Right kidney (tissue), 9 donors: ENCODE data around the gene TSPAN5.
"Not testable (repeated sequence)": the region's sequence is repeated elsewhere in the genome, so short reads cannot be mapped to it uniquely, and the experiment has no call there.

Experiments used
- DNase-seq: peaks from one replicate; pipeline ENCODE4 v3.0.0-alpha.2; 2016
- long read RNA-seq, 8 donors: transcript quantifications; one replicate each; lab custom pipeline, GENCODE V29; 2026

TSPAN5 gene
- long read RNA-seq, donor 1, transcript TSPAN5-201 (8 exons, 3,365 nt), result major isoform, 8 of 15 reads
- long read RNA-seq, donor 1, partial matches to known transcripts, result 7 of 15 reads
- long read RNA-seq, donor 1, other reads (novel, unspliced or antisense), result 0 of 15 reads
- long read RNA-seq, donor 2, partial matches to known transcripts, result 6 of 9 reads
- long read RNA-seq, donor 2, other reads (novel, unspliced or antisense), result 0 of 9 reads
- long read RNA-seq, donor 3, partial matches to known transcripts, result 0 of 4 reads
- long read RNA-seq, donor 3, other reads (novel, unspliced or antisense), result 0 of 4 reads
- long read RNA-seq, donor 4, full-length matches to known transcripts, result 8 of 8 reads
- long read RNA-seq, donor 4, partial matches to known transcripts, result 0 of 8 reads
- long read RNA-seq, donor 4, other reads (novel, unspliced or antisense), result 0 of 8 reads
- long read RNA-seq, donor 5, full-length matches to known transcripts, result 8 of 8 reads
- long read RNA-seq, donor 5, partial matches to known transcripts, result 0 of 8 reads
- long read RNA-seq, donor 5, other reads (novel, unspliced or antisense), result 0 of 8 reads
- long read RNA-seq, donor 6, full-length matches to known transcripts, result 5 of 5 reads
- long read RNA-seq, donor 6, partial matches to known transcripts, result 0 of 5 reads
- long read RNA-seq, donor 6, other reads (novel, unspliced or antisense), result 0 of 5 reads
- long read RNA-seq, donor 7, full-length matches to known transcripts, result 13 of 28 reads
- long read RNA-seq, donor 7, partial matches to known transcripts, result 15 of 28 reads
- long read RNA-seq, donor 7, other reads (novel, unspliced or antisense), result 0 of 28 reads
- long read RNA-seq, donor 8, transcript TSPAN5-201 (8 exons, 3,365 nt), result major isoform, 6 of 13 reads
- long read RNA-seq, donor 8, partial matches to known transcripts, result 5 of 13 reads
- long read RNA-seq, donor 8, other reads (novel, unspliced or antisense), result 0 of 13 reads

- peak; percentile 93 for DNase-seq
Observed at GRCh38 chr4:98658287-98659105, at the start of gene TSPAN5. TSPAN5 (minus strand) TSS chr4:98658611.

DNA sequence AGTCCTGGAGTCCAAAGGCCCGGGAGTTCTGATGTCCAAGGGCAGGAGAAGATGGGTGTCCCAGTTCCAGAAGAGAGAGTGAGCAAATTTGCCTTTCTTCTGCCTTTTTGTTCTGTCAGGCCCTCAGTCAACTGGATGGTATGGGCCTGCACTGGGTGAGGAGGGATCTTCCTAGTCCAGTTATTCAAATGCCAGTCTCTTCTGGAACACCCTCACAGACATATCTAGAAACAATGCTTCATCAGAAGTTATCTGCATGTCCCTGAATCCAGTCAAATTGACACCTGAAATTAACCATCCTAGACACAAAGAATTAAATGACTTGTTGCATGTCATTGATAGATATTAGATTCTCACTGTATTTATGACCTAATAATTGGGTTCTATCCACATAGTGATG lies 48.5 kb upstream of the TSPAN5 start:
- no peak for DNase-seq

DNA sequence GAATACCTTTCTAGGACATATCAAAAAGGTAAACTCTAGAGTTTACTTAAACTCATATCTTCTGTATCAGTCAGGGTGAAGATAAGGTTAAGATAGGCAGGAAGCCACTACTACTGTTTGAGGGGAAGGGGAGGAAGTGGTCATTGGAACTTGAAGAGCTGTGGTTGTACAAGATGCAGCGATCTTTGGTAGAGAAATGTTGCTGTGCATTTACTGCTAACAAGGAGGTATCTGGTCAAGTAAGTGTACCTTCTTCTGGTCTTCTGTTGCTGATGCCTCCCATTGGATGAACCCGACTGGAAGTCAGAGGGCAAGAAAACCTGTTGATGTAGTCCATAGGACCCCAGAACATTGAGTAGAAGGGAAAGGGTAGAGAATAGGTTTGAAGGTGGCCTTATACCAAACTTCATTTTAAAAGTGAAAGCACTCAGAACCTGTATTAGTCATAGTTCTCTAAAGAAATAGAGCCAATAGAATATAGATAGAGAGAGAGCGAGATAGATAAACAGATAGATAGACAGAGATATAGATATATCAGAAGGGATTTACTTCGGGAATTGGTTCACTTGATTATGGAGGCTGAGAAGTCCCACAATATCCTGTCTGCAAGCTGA lies 47.9 kb upstream of the TSPAN5 start:
- no peak for DNase-seq

GRCh38 chr4:98705586-98705985 lies 47.2 kb upstream of the TSPAN5 start:
- not testable (repeated sequence) for DNase-seq

DNA sequence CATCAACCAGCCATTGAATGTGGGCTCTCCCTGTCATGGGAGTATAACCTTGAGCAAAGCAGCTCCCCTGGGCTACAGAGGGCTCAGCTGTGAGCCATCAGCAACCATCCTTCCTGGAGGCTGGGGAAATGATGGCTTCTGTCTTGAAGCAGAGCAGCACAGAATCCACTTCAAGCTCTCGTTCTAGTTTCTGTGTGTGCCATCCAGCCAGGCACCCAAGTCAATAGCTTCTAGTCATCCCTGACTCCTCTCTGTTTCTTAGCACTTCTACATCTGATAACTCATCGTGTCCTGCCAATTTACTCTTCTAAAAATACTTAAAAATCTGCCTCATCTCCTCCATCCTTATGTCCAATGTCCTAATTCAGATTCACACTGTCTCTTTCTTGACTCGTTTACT lies 42.2 kb upstream of the TSPAN5 start:
- DNase-seq, result no peak

- no peak for DNase-seq
Observed at GRCh38 chr4:98694076-98694475, 35.7 kb upstream of the TSPAN5 start.

DNA sequence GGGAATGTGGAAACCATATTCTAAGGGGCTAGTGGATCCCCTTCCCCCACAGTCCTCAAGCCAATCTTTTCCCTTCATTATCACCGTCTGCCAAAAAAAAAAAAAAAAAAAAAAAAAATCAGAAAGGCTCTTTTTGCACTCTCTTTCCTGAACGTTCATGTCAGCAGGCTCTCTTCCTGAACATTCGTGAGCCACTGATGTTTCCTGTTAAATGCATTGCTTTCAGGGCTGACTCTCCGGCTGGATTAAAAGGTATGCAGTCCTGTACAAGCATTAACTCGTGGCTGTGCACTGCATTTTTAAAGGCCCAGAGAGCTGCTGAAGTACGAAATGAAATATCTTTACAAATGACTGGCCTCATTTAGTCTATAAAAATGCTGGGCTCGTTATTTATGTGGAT lies 34.0 kb upstream of the TSPAN5 start:
- DNase-seq, result no peak

DNA sequence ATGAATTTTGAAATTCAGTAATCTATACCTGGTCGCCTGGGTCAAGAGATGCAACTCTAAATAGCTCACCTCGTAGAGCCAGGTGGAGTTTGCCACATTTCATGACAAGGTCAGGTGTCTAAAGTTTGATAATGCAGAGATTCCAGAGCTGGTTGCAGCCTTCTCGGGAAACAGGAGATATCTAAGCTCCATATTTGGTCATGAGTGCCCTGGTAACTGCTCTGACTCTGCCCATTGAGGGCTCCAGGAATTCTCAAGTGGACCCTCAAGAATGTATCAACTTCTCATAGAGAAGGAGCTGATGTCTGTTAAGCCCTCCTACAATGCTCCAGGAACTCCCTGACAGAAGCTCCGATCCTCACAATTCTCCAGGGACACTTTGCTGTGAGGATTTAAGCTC lies 33.2 kb upstream of the TSPAN5 start:
- no peak for DNase-seq

- DNase-seq, result no peak
Observed at GRCh38 chr4:98689507-98690174, 31.2 kb upstream of the TSPAN5 start.

DNA sequence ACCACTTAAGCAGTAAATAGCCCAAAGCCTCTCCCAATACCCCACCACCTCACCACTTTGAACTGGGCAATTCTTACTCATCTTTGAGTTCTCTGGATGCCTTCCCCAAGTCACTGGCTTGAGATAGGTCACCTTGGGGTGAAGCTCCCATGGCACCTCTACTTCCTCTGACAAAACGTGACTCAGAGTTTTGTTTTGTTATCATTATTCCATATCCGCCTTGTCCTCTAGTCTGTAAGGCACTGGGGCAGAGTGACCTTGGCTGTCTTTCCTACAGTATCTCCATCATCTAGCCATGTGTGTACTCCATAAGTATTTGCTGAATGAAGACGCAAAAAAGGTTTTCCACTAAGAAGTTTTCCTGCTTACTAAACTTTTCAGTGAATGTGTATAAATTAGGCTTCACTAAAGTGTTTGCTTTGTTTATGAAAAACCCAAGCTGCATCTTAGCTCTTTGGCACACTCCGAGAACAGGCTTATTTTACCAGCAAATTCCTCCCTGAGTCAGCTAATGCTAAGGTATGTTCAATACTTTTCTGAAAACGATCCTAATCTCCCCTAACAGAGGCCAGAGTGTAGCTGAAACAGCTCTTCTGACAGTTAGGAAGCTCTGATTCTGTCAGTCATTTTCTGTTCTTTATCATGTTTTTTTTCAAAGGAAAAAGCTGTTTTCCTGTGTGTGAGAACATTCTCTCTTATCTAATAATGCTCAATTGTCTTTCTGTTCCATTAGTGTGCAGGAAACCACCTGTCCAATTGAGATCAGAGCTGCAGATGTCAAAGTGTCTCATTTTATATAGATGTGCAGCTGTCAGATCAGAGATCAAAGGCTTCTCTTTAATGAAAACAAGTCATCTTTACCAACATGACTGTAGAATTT lies 30.2 kb upstream of the TSPAN5 start:
- no peak for DNase-seq

DNA sequence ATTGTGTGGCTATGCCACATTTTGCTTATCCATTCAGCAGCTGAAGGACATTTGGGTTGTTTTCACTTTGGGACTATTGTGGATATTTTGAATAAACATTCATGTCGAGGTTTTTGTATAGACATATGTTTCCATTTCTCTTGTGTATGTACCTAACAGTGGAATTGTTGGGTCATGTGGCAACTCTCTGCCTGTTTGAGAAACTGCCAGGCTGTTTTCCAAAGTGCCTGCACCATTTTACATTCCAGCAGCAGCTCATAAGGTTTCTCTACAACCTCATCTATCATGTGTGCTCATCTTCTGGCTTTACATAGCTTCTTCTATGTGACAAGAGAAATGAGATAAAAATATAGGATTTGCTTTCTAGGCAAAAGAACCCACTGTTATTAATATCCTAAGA lies 29.5 kb upstream of the TSPAN5 start:
- DNase-seq, result no peak

- DNase-seq, result no peak
Observed at GRCh38 chr4:98686847-98687246, 28.4 kb upstream of the TSPAN5 start.

- no peak for DNase-seq
Observed at GRCh38 chr4:98686043-98686707, 27.8 kb upstream of the TSPAN5 start.

DNA sequence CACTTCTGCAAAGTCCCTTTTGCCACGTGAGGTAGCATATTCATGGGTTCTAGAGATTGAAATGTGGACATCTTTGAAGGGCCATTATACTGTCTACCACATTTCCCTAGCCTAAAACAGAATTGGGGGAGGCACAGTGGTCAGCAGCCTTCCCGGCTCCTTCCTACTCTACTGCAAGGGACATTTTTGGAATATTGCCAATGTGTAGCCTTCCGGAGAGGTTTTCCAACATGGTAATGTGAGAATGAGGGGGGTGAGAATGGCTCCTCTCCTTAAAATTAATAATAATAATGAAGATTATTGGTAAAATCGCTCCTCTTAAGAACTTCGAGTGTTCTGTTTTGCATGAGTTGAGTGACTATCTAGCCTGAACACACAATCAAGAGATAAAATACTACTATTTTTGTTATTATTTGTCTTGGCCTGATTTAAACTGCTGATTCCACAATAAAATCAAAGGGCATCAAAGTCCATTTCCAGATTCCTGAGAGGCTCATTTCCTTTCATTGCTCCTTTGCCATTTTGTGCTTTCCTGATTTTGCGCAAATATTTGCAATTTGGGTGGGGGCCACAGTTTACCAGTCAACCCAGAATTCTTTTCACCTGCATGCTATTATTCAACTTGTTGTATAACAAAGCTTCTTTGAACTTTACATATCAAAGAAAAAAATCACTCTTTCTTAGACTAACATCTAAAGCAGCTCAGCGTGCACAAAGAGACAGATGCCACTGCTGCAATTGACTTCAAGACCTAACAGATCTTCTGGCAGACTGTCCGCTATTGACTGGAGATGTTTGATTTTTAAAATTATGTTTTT lies 27.0 kb upstream of the TSPAN5 start:
- DNase-seq, result no peak

DNA sequence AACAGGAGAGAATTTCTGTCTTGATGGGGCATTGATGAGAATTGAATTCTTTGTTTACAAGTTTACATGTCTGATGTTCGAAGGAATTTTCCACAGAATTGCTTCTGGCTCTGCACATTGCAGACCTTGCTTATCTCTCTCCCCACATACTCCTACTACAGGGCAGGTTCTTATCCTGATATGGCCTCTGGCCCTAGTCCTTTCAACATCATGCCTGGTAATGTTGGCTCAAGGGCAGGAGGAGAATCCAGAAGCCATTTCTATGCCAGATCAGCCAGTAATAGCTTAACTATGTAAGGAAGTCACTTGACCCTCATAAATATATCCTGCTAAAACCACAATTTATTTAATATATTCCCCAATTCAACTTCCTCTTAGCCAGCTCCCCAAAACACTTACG lies 24.3 kb upstream of the TSPAN5 start:
- DNase-seq, result no peak

DNA sequence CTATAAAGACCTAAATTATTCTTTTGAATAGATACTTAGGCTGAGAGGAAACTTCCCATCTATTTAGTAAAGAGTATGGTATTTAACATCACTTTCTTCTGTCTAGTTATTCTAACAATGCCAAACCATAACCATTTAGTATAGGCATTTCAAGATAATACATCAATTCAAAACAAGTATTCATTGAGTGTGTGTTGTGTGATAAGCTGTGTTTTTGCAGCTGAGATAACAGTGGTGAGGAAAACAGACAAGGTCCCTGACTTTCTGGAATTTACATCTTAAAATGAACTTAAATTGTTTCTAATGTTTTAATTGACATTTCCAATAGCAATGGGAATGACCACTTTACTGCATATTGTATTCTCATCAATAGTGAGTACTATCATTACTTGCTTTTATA lies 22.4 kb upstream of the TSPAN5 start:
- no peak for DNase-seq

DNA sequence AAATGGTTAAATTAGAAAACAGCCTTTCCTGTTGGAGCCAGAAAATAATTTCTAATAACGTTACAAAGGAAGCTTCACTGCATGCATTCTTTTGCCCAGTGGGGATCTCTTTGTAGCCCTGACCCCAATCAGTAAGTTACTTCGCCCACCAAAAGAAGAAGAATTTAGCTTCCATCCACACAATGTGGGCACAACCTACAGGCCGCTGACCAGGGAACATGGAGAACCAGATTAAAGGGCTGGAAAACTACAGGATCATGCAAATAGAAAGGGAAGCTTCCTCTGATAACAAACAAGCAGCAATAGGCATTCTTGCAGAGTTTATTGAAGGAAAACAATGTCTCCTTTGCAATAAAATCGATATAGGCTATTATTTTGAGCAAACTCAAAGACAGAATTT lies 21.3 kb upstream of the TSPAN5 start:
- DNase-seq, result no peak

GRCh38 chr4:98677799-98678198 lies 19.4 kb upstream of the TSPAN5 start:
- DNase-seq, result no peak
